Measurements from ENCODE around the gene ZNF236.

Gene ZNF236

GRCh38 chr18:76821356-76821874 is 942 bp upstream of the ZNF236 start:
- DNase-seq (ENCODE audit: low read depth) = no peak

- DNase-seq (ENCODE audit: low read depth) = no peak
Observed at GRCh38 chr18:76821875-76822505, 367 bp upstream of the ZNF236 start.

GRCh38 chr18:76823161-76823538 is 793 bp downstream of the ZNF236 start:
- no peak for DNase-seq (ENCODE audit: low read depth)

GRCh38 chr18:76823587-76824011 is 1.2 kb downstream of the ZNF236 start:
- DNase-seq (ENCODE audit: low read depth) = no peak

- no peak for DNase-seq (ENCODE audit: low read depth)
Observed at GRCh38 chr18:76824145-76824676, 1.9 kb downstream of the ZNF236 start.

GRCh38 chr18:76824754-76825153 is 2.4 kb downstream of the ZNF236 start:
- DNase-seq (ENCODE audit: low read depth) = no peak

- no peak for DNase-seq (ENCODE audit: low read depth)
Observed at GRCh38 chr18:76827205-76828200, 5.1 kb downstream of the ZNF236 start.

GRCh38 chr18:76834379-76834778 is 12.0 kb downstream of the ZNF236 start:
- DNase-seq (ENCODE audit: low read depth) = no peak

GRCh38 chr18:76835380-76835779 is 13.0 kb downstream of the ZNF236 start:
- DNase-seq (ENCODE audit: low read depth) = no peak

GRCh38 chr18:76837071-76837470 is 14.7 kb downstream of the ZNF236 start:
- no peak for DNase-seq (ENCODE audit: low read depth)

GRCh38 chr18:76838182-76838581 is 15.8 kb downstream of the ZNF236 start:
- DNase-seq (ENCODE audit: low read depth) = no peak

GRCh38 chr18:76839086-76839794 is 16.9 kb downstream of the ZNF236 start:
- DNase-seq (ENCODE audit: low read depth) = no peak

- no peak for DNase-seq (ENCODE audit: low read depth)
Observed at GRCh38 chr18:76842837-76843530, 20.6 kb downstream of the ZNF236 start.

GRCh38 chr18:76844144-76844543 is 21.8 kb downstream of the ZNF236 start:
- no peak for DNase-seq (ENCODE audit: low read depth)

- no peak for DNase-seq (ENCODE audit: low read depth)
Observed at GRCh38 chr18:76844742-76845477, 22.6 kb downstream of the ZNF236 start.

- no peak for DNase-seq (ENCODE audit: low read depth)
Observed at GRCh38 chr18:76846217-76846616, 23.9 kb downstream of the ZNF236 start.

- no peak for DNase-seq (ENCODE audit: low read depth)
Observed at GRCh38 chr18:76847916-76848315, 25.6 kb downstream of the ZNF236 start.

GRCh38 chr18:76850112-76850511 is 27.8 kb downstream of the ZNF236 start:
- DNase-seq (ENCODE audit: low read depth) = no peak

GRCh38 chr18:76855594-76855993 is 33.2 kb downstream of the ZNF236 start:
- DNase-seq (ENCODE audit: low read depth) = no peak

- DNase-seq (ENCODE audit: low read depth) = no peak
Observed at GRCh38 chr18:76857476-76857875, 35.1 kb downstream of the ZNF236 start.
